OCI-LY1 (cell line): Measurements from ENCODE around the gene MACF1.
"Not testable (repeated sequence)": the region's sequence is repeated elsewhere in the genome, so short reads cannot be mapped to it uniquely, and the experiment has no call there.

Source experiments
- H2AFZ ChIP-seq: fragments of 200-600 bp; sonication (generic), shearing (Covaris generic); 2 replicates; pipeline ENCODE4 v1.6.0; 2014; ENCODE audit warnings: antibody characterized with exemption, mild to moderate bottlenecking, low read length
- H3F3A ChIP-seq: fragments of 200-600 bp; sonication (generic), shearing (Covaris generic); 2 replicates; pipeline ENCODE4 v1.6.0; 2014; ENCODE audit warnings: mild to moderate bottlenecking, antibody characterized with exemption, low read length, moderate library complexity; ENCODE audit not compliant: insufficient read depth
- H3K27ac ChIP-seq: fragments of 200-600 bp; sonication (generic); 2 replicates; pipeline ENCODE4 v1.5.1; 2014; ENCODE audit warnings: low read length, mixed run types, mild to moderate bottlenecking, low read depth; ENCODE audit not compliant: poor library complexity, severe bottlenecking
- H3K27me3 ChIP-seq: fragments of 200-600 bp; sonication (generic); 2 replicates; pipeline ENCODE4 v1.6.0; 2014; ENCODE audit warnings: antibody characterized with exemption, mild to moderate bottlenecking, low read length, moderate library complexity; ENCODE audit not compliant: insufficient read depth
- H3K36me3 ChIP-seq: fragments of 200-600 bp; sonication (generic); 2 replicates; pipeline ENCODE4 v1.6.1; 2014; ENCODE audit warnings: mild to moderate bottlenecking, antibody characterized with exemption, low read length, moderate library complexity, mixed read lengths; ENCODE audit not compliant: insufficient read depth
- H3K4me1 ChIP-seq: fragments of 200-600 bp; sonication (generic); 2 replicates; pipeline ENCODE4 v1.5.1; 2014; ENCODE audit warnings: mild to moderate bottlenecking, low read length, moderate library complexity; ENCODE audit not compliant: insufficient read depth, severe bottlenecking
- H3K4me2 ChIP-seq: fragments of 200-600 bp; sonication (generic), shearing (Covaris generic); 2 replicates; pipeline ENCODE4 v1.6.1; 2014; ENCODE audit warnings: low read length
- H3K4me3 ChIP-seq: fragments of 200-600 bp; sonication (generic); 2 replicates; pipeline ENCODE4 v1.5.1; 2014; ENCODE audit warnings: low read length, low read depth, mild to moderate bottlenecking, mixed read lengths; ENCODE audit not compliant: poor library complexity, severe bottlenecking
- H3K79me2 ChIP-seq: fragments of 200-600 bp; shearing (Covaris generic); 2 replicates; pipeline ENCODE4 v1.6.1; 2016; ENCODE audit warnings: mixed run types, low read length, mixed read lengths; ENCODE audit not compliant: insufficient read depth
- H3K9ac ChIP-seq: fragments of 200-600 bp; sonication (generic), shearing (Covaris generic); 2 replicates; pipeline ENCODE4 v1.6.1; 2014; ENCODE audit warnings: mild to moderate bottlenecking, low read length, mixed read lengths
- H3K9me2 ChIP-seq: fragments of 200-600 bp; sonication (generic), shearing (Covaris generic); 2 replicates; pipeline ENCODE4 v1.6.1; 2014; ENCODE audit warnings: low read depth, mild to moderate bottlenecking, low read length, mixed read lengths
- H3K9me3 ChIP-seq: fragments of 200-600 bp; shearing (Covaris generic); 2 replicates; pipeline ENCODE4 v1.6.1; 2014; ENCODE audit warnings: low read length, mixed read lengths
- H4K20me1 ChIP-seq: fragments of 200-600 bp; sonication (generic), shearing (Covaris generic); 2 replicates; pipeline ENCODE4 v1.6.0; 2016; ENCODE audit warnings: mild to moderate bottlenecking, low read length; ENCODE audit not compliant: insufficient read depth
- EZH2 ChIP-seq: fragments of 200-600 bp; sonication (generic), shearing (Covaris generic); IDR thresholded peaks from 2 replicates; pipeline ENCODE4 v1.8.0; 2017; ENCODE audit warnings: borderline replicate concordance, mixed run types, mild to moderate bottlenecking, antibody characterized with exemption, low read length, moderate library complexity, mixed read lengths
- TF ChIP-seq, protein P1 (sequence below): fragments of 200-600 bp; sonication (generic), shearing (Covaris generic); IDR thresholded peaks from 2 replicates; pipeline ENCODE4 v1.5.1; 2017; ENCODE audit warnings: mild to moderate bottlenecking, antibody characterized with exemption, low read length, moderate library complexity, mixed read lengths

The MACF1 gene

DNA sequence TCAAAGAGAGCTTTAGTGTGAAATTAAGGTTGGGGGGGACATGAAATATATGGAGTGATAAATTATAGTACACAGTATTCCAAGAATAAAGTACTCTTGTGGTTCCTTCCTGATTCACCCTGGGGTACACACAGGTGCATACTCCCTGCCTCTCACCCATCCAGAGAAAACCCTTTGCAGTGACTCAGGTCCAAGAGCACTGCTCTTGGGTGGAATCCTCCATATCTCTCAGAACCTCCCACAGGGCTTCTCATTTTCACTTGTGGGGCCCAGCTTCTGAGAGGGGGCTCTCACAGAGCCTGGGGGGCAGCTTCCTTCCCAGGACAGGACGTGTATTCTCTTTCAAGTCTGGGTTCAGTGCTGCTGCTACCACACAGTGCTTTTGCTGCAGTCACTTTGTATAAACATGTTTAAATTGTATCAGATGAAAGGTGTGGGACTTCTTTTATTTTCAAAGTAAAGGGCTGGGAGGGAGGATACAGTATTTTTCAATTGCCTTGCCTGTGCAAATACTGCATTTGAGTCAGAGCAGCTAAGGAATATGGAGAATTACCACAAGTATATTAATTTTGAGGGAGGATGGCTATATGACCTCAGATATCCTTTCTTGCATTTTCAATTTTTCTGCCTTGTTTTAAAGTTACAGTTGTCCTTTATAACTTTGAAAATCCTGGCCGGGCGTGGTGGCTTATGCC lies 262.1 kb downstream of the MACF1 start:
- Histone ChIP-seq H3K79me2 (no peaks in the 10 kb centered on the region), H2AFZ (no peak overlapping the region), H3K27ac (no peak overlapping the region), H3K9me3 (no peaks in the 10 kb centered on the region), H4K20me1 (no peaks in the 10 kb centered on the region), H3K4me1 (no peaks in the 10 kb centered on the region), H3K9ac (no peak overlapping the region), H3K27me3 (no peaks in the 10 kb centered on the region), H3K36me3 (peaks cover 69% of the 10 kb centered on the region), H3F3A (no peaks in the 10 kb centered on the region), H3K4me2 (no peak overlapping the region), H3K4me3 (no peak overlapping the region), H3K9me2 (no peaks in the 10 kb centered on the region)
- no peak for TF ChIP-seq EZH2
- TF ChIP-seq, protein P1, sequence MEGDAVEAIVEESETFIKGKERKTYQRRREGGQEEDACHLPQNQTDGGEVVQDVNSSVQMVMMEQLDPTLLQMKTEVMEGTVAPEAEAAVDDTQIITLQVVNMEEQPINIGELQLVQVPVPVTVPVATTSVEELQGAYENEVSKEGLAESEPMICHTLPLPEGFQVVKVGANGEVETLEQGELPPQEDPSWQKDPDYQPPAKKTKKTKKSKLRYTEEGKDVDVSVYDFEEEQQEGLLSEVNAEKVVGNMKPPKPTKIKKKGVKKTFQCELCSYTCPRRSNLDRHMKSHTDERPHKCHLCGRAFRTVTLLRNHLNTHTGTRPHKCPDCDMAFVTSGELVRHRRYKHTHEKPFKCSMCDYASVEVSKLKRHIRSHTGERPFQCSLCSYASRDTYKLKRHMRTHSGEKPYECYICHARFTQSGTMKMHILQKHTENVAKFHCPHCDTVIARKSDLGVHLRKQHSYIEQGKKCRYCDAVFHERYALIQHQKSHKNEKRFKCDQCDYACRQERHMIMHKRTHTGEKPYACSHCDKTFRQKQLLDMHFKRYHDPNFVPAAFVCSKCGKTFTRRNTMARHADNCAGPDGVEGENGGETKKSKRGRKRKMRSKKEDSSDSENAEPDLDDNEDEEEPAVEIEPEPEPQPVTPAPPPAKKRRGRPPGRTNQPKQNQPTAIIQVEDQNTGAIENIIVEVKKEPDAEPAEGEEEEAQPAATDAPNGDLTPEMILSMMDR: no peak

DNA sequence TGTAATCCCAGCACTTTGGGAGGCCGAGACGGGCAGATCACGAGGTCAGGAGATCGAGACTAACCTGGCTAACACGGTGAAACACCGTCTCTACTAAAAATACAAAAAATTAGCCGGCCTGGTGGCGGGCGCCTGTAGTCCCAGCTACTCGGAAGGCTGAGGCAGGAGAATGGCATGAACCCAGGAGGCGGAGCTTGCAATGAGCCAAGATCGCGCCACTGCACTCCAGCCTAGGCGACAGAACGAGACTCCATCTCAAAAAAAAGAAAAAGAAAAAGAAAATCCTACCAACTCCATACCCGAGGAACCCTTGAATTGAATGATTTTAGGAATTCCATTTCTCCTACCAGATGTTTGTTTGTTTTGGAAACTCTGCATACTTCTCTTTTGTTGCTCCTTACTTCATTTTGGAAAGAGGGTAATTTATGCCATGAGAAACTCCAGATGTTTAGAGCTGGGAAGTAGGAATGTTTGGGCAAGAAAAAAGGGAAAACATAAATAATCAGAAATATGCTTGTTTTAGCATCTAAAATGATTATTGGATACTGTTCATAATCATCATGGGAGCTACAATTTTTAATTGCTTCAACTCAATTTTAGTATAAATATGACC lies 262.7 kb downstream of the MACF1 start:
- not testable (repeated sequence) for H3K79me2 ChIP-seq, H3K4me2 ChIP-seq, H3F3A ChIP-seq, H3K9me2 ChIP-seq, H3K27ac ChIP-seq, H3K4me3 ChIP-seq, H3K9ac ChIP-seq, H3K4me1 ChIP-seq, H2AFZ ChIP-seq, H3K9me3 ChIP-seq, H4K20me1 ChIP-seq, H3K27me3 ChIP-seq
- H3K36me3 ChIP-seq: peaks cover 69% of the 10 kb centered on the region

DNA sequence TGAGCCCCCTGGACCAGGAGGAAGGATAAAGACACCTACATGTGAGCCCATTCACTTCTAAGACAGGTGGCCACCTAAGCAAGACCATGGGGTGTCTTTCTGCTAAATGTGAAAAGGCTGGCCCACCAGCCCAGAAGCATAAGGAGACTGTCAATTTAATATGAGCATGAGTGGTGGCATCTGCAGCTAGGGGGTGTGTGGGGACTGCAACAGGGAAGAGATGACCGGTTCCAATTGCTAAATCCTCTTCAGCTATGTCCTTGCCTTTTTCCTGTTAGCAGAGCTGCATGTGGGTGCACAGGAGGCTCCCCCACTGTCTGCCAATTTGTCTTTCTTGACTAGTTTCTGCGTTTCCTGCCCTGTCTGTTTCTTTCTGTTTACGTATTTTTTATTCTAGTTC lies 264.7 kb downstream of the MACF1 start:
- Histone ChIP-seq H3K27me3 (no peaks in the 10 kb centered on the region), H2AFZ (no peak overlapping the region), H3K4me1 (no peaks in the 10 kb centered on the region), H3F3A (no peaks in the 10 kb centered on the region), H3K9me3 (no peaks in the 10 kb centered on the region), H4K20me1 (no peaks in the 10 kb centered on the region), H3K79me2 (no peaks in the 10 kb centered on the region), H3K9me2 (no peaks in the 10 kb centered on the region), H3K27ac (no peak overlapping the region), H3K9ac (no peak overlapping the region), H3K4me3 (no peak overlapping the region), H3K36me3 (peaks cover 60% of the 10 kb centered on the region; the same call in 1 of the 2 replicates), H3K4me2 (no peak overlapping the region)
- TF ChIP-seq EZH2: no peak
- TF ChIP-seq, protein P1: no peak

DNA sequence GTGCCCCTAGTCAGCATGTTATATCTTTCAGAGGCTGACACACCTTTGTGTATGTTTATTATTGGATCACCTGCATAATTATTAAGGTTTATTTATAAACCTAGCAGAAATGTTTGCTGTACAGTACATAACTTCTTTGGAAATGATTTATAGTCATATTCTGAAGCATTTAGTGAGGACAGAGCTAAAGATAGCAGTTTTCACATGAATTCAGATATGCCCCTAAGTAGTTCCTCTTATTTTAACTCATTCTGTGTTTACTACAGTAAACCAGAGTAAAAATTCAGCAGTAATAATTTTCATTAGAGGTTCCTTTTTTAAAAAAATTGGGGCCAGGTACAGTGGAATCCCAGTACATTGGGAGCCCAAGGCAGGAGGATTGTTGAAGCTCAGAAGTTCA lies 265.5 kb downstream of the MACF1 start:
- TF ChIP-seq, protein P1: no peak
- no peak for TF ChIP-seq EZH2
- Histone ChIP-seq H3K9me3 (no peaks in the 10 kb centered on the region), H3K4me3 (no peak overlapping the region), H2AFZ (no peak overlapping the region), H3K36me3 (peaks cover 53% of the 10 kb centered on the region; the same call in 1 of the 2 replicates), H3K27ac (no peak overlapping the region), H3F3A (no peaks in the 10 kb centered on the region), H3K4me1 (no peaks in the 10 kb centered on the region), H3K9ac (no peak overlapping the region), H3K79me2 (no peaks in the 10 kb centered on the region), H3K4me2 (no peak overlapping the region), H4K20me1 (no peaks in the 10 kb centered on the region), H3K27me3 (no peaks in the 10 kb centered on the region), H3K9me2 (no peaks in the 10 kb centered on the region)
